Liver (tissue), 9 donors: ENCODE results near the gene TUBA8. TPM values are rescaled to one million over a fixed set of nuclear protein-coding genes. Genes with fewer than 3 reads are reported as not detected.
A peak's percentile ranks its signal among the peaks of the same experiment; 100 is the strongest.

Experiments
- DNase-seq: peaks from one replicate; pipeline ENCODE4 v3.0.0-alpha.2; 2017; ENCODE audit warnings: low spot score
- H3K27ac ChIP-seq, 2 donors: one replicate each; pipeline ENCODE4 v1.7.0; 2013; ENCODE audit warnings: inconsistent platforms in 2 of 2, low read length in 2 of 2, control low read depth in 1 of 2, low read depth in 1 of 2, mild to moderate bottlenecking in 1 of 2
- H3K27me3 ChIP-seq, 4 donors: one replicate each; pipeline versions ENCODE4 v1.6.1 to v1.7.0; 2013; ENCODE audit warnings: low read length in 3 of 4, inconsistent platforms in 1 of 4, mild to moderate bottlenecking in 1 of 4, moderate library complexity in 1 of 4; ENCODE audit not compliant: control insufficient read depth in 4 of 4, insufficient read depth in 4 of 4
- H3K36me3 ChIP-seq, 4 donors: one replicate each; pipeline versions ENCODE4 v1.6.1 to v1.7.0; 2013; ENCODE audit warnings: low read length in 3 of 4, mild to moderate bottlenecking in 3 of 4, low read depth in 1 of 4, moderate library complexity in 1 of 4; ENCODE audit not compliant: control insufficient read depth in 4 of 4, insufficient read depth in 3 of 4
- H3K4me1 ChIP-seq, 4 donors: one replicate each; pipeline versions ENCODE4 v1.6.1 to v1.7.0; 2013; ENCODE audit warnings: low read length in 3 of 4, mild to moderate bottlenecking in 3 of 4, moderate library complexity in 1 of 4; ENCODE audit not compliant: control insufficient read depth in 4 of 4, insufficient read depth in 4 of 4
- H3K4me3 ChIP-seq, 3 donors: one replicate each; pipeline versions ENCODE4 v1.6.1 to v1.7.0; 2013; ENCODE audit warnings: low read length in 3 of 3, control low read depth in 1 of 3, low read depth in 1 of 3, mild to moderate bottlenecking in 1 of 3
- H3K9ac ChIP-seq, 2 donors: one replicate each; pipeline ENCODE4 v1.7.0; 2013; ENCODE audit warnings: low read length in 2 of 2, mild to moderate bottlenecking in 2 of 2, moderate library complexity in 2 of 2, control low read depth in 1 of 2, low read depth in 1 of 2
- H3K9me3 ChIP-seq, 4 donors: one replicate each; pipeline versions ENCODE4 v1.6.1 to v1.7.0; 2013; ENCODE audit warnings: low read length in 3 of 4; ENCODE audit not compliant: control insufficient read depth in 4 of 4
- EGR1 ChIP-seq, 2 donors: IDR thresholded peaks; 2 replicates each; pipeline ENCODE4 v1.6.1; 2016 to 2018; ENCODE audit warnings: antibody characterized with exemption in 2 of 2, low read depth in 2 of 2
- FOXA1 ChIP-seq: IDR thresholded peaks from 2 replicates; pipeline ENCODE4 v1.6.1; 2016; ENCODE audit warnings: antibody characterized with exemption
- HNF4A ChIP-seq, 2 donors: conservative IDR thresholded peaks; 2 replicates each; pipeline ENCODE4 v1.6.1; 2016; ENCODE audit warnings: antibody characterized with exemption in 2 of 2, mild to moderate bottlenecking in 2 of 2
- HNF4G ChIP-seq: IDR thresholded peaks from 2 replicates; pipeline ENCODE4 v1.6.1; 2016; ENCODE audit warnings: antibody characterized with exemption
- JUND ChIP-seq, 2 donors: IDR thresholded peaks; 2 replicates each; pipeline ENCODE4 v1.6.1; 2016; ENCODE audit warnings: antibody characterized with exemption in 2 of 2
- NR2F2 ChIP-seq: IDR thresholded peaks from 2 replicates; pipeline ENCODE4 v1.6.1; 2016; ENCODE audit warnings: antibody characterized with exemption
- RAD21 ChIP-seq, 2 donors: IDR thresholded peaks; 2 replicates each; pipeline ENCODE4 v1.6.1; 2016; ENCODE audit warnings: antibody characterized with exemption in 2 of 2, mild to moderate bottlenecking in 2 of 2
- RXRA ChIP-seq, 2 donors: IDR thresholded peaks; 2 replicates each; pipeline ENCODE4 v1.6.1; 2017 to 2018; ENCODE audit warnings: antibody characterized with exemption in 2 of 2, mild to moderate bottlenecking in 1 of 2
- SP1 ChIP-seq: IDR thresholded peaks from 2 replicates; pipeline ENCODE4 v1.6.1; 2018; ENCODE audit warnings: antibody characterized with exemption, mild to moderate bottlenecking
- TAF1 ChIP-seq: conservative IDR thresholded peaks from 2 replicates; pipeline ENCODE4 v1.6.1; 2016; ENCODE audit warnings: antibody characterized with exemption, mild to moderate bottlenecking
- YY1 ChIP-seq: IDR thresholded peaks from 2 replicates; pipeline ENCODE4 v1.6.1; 2016; ENCODE audit warnings: antibody characterized with exemption, mild to moderate bottlenecking
- WGBS: extraction: QIAGEN DNeasy Blood & Tissue Kit; methylation state at CpG from one replicate; pipeline ENCODE4 v1.1.7; 2013; 5-methylcytosine and 5-hydroxymethylcytosine counted together
- polyA plus RNA-seq, 2 donors: library from polyadenylated mRNA; stranded (reverse) in 1 of 2; unstranded in 1 of 2; fragments of 200-250 nt in 1 of 2; fragments of >200 nt in 1 of 2; fragmentation: Nextera tagmentation in 1 of 2; extraction: Ambion mirVana in 1 of 2; gene quantifications; one replicate each; pipeline versions ENCODE4 v1.2.1 to v1.2.3, GENCODE V29; 2013 to 2015
- total RNA-seq, 2 donors: library from RNA; depleted of rRNA; stranded (reverse); fragments of >200 nt; gene quantifications; one replicate each; pipeline ENCODE4 v1.2.3, GENCODE V29; 2014
- TF ChIP-seq, protein P1 (sequence below): IDR thresholded peaks from 2 replicates; pipeline ENCODE4 v1.6.1; 2016; ENCODE audit warnings: antibody characterized with exemption
- TF ChIP-seq, protein P2 (sequence below): IDR thresholded peaks from 2 replicates; pipeline ENCODE4 v1.6.1; 2016; ENCODE audit warnings: antibody characterized with exemption
- TF ChIP-seq, protein P3 (sequence below): fragments of 150-350 bp; IDR thresholded peaks from 2 replicates; pipeline ENCODE4 v1.5.1; 2017; ENCODE audit warnings: improper control_type of control experiment, low read depth, low read length; ENCODE audit not compliant: missing input control
- TF ChIP-seq, protein P4 (sequence below): IDR thresholded peaks from 2 replicates; pipeline ENCODE4 v1.6.1; 2016; ENCODE audit warnings: antibody characterized with exemption
- TF ChIP-seq, protein P5 (sequence below): IDR thresholded peaks from 2 replicates; pipeline ENCODE4 v1.6.1; 2016; ENCODE audit warnings: antibody characterized with exemption, mild to moderate bottlenecking
- donor health status: healthy.
- donor health status: healthy.
- donor health status: healthy.
- donor health status: healthy.
- donor health status: healthy.

The TUBA8 gene
- total and polyA plus RNA-seq, 4 donors, result 0.82 to 3.1 (median 1.9) TPM

DNA sequence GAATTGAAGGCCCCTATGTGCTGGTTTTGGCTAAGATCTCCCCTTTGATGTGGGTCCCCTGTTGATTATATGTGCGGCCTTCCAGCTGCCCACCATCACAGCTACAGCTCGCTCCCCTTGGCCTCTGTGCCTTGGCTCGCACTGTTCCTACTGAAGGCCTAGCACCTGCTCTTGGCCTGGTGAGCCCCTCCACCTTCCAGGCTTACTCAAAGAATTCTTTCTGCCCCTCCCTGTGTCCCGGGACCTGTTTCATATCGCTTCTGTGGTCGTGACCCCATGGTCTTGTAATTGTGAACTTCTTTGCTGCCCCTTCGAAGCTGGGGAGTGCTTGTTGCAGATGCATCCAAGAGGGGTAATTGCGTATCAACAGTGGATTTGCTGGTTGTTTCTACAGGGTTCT lies 20.3 kb upstream of the TUBA8 start:
- no peak overlapping the region for H3K9ac ChIP-seq

DNA sequence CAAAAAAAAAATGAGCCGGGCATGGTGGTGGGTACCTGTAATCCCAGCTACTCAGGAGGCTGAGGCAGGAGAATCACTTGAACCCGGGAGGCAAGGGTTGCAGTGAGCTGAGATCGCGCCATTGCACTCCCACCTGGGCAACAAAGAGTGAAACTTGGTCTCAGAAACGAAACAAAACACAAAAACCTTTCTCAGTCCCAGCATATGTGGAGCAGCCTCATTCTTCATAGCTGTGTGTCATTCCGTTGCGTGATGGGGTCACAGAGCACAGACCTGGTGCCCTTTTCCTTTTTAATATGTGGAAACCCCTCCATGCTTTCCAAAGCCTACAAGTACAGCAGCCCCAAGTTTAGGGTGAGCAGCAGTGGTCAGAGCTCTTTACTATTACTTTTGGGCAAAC lies 19.1 kb upstream of the TUBA8 start:
- no peaks in the 10 kb centered on the region for H3K27me3 ChIP-seq
- 46% methylated on average over 7 of the region's 7 CpGs for WGBS
- H3K27ac ChIP-seq, result peak overlapping the region; percentile 37 to 93
- H3K36me3 ChIP-seq, result peaks cover 2 to 21% (median 7%) of the 10 kb centered on the region in 4 donors
- no peaks in the 10 kb centered on the region for H3K9me3 ChIP-seq
- H3K4me1 ChIP-seq, result peaks cover 0 to 23% (median 12%) of the 10 kb centered on the region in 4 donors
- DNase-seq, result no peak
- peak overlapping the region; percentile 17 to 36 for H3K9ac ChIP-seq
- peak overlapping the region in 2 of 3 donors; percentile 20 to 34 for H3K4me3 ChIP-seq
- TF ChIP-seq, protein P1, sequence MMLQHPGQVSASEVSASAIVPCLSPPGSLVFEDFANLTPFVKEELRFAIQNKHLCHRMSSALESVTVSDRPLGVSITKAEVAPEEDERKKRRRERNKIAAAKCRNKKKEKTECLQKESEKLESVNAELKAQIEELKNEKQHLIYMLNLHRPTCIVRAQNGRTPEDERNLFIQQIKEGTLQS, result no peak
- no peak for TF ChIP-seq HNF4G
- no peak for TF ChIP-seq JUND (IDR thresholded peaks at IDR 0.05)
- TF ChIP-seq FOXA1, result no peak
- TF ChIP-seq, protein P2, sequence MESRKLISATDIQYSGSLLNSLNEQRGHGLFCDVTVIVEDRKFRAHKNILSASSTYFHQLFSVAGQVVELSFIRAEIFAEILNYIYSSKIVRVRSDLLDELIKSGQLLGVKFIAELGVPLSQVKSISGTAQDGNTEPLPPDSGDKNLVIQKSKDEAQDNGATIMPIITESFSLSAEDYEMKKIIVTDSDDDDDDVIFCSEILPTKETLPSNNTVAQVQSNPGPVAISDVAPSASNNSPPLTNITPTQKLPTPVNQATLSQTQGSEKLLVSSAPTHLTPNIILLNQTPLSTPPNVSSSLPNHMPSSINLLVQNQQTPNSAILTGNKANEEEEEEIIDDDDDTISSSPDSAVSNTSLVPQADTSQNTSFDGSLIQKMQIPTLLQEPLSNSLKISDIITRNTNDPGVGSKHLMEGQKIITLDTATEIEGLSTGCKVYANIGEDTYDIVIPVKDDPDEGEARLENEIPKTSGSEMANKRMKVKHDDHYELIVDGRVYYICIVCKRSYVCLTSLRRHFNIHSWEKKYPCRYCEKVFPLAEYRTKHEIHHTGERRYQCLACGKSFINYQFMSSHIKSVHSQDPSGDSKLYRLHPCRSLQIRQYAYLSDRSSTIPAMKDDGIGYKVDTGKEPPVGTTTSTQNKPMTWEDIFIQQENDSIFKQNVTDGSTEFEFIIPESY, result no peak
- no peak for TF ChIP-seq EGR1 (IDR thresholded peaks at IDR 0.05; ENCODE audit: low read depth in 2 of 2)
- TF ChIP-seq, protein P3, sequence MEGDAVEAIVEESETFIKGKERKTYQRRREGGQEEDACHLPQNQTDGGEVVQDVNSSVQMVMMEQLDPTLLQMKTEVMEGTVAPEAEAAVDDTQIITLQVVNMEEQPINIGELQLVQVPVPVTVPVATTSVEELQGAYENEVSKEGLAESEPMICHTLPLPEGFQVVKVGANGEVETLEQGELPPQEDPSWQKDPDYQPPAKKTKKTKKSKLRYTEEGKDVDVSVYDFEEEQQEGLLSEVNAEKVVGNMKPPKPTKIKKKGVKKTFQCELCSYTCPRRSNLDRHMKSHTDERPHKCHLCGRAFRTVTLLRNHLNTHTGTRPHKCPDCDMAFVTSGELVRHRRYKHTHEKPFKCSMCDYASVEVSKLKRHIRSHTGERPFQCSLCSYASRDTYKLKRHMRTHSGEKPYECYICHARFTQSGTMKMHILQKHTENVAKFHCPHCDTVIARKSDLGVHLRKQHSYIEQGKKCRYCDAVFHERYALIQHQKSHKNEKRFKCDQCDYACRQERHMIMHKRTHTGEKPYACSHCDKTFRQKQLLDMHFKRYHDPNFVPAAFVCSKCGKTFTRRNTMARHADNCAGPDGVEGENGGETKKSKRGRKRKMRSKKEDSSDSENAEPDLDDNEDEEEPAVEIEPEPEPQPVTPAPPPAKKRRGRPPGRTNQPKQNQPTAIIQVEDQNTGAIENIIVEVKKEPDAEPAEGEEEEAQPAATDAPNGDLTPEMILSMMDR, result no peak
- no peak for TF ChIP-seq NR2F2
- no peak for TF ChIP-seq TAF1
- no peak for TF ChIP-seq HNF4A (conservative IDR thresholded peaks at IDR 0.05)
- TF ChIP-seq, protein P4, sequence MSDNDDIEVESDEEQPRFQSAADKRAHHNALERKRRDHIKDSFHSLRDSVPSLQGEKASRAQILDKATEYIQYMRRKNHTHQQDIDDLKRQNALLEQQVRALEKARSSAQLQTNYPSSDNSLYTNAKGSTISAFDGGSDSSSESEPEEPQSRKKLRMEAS, result no peak
- no peak for TF ChIP-seq RAD21 (IDR thresholded peaks at IDR 0.05)
- TF ChIP-seq RXRA (IDR thresholded peaks at IDR 0.05), result no peak
- TF ChIP-seq YY1, result no peak
- no peak for TF ChIP-seq SP1

More for the DNA sequence above, 20.3 kb upstream of the TUBA8 start:
- Histone ChIP-seq H3K36me3 (peaks cover 2 to 26% (median 7%) of the 10 kb centered on the region in 4 donors), H3K9me3 (no peaks in the 10 kb centered on the region), H3K27ac (no peak overlapping the region), H3K27me3 (no peaks in the 10 kb centered on the region), H3K4me1 (peaks cover 0 to 23% (median 12%) of the 10 kb centered on the region in 4 donors), H3K4me3 (no peak overlapping the region)
- no peak for DNase-seq
- TF ChIP-seq HNF4A (conservative IDR thresholded peaks at IDR 0.05), result no peak
- no peak for TF ChIP-seq YY1
- TF ChIP-seq, protein P4, result no peak
- TF ChIP-seq EGR1 (IDR thresholded peaks at IDR 0.05; ENCODE audit: low read depth in 2 of 2), result no peak
- TF ChIP-seq, protein P1, result no peak
- TF ChIP-seq, protein P5, sequence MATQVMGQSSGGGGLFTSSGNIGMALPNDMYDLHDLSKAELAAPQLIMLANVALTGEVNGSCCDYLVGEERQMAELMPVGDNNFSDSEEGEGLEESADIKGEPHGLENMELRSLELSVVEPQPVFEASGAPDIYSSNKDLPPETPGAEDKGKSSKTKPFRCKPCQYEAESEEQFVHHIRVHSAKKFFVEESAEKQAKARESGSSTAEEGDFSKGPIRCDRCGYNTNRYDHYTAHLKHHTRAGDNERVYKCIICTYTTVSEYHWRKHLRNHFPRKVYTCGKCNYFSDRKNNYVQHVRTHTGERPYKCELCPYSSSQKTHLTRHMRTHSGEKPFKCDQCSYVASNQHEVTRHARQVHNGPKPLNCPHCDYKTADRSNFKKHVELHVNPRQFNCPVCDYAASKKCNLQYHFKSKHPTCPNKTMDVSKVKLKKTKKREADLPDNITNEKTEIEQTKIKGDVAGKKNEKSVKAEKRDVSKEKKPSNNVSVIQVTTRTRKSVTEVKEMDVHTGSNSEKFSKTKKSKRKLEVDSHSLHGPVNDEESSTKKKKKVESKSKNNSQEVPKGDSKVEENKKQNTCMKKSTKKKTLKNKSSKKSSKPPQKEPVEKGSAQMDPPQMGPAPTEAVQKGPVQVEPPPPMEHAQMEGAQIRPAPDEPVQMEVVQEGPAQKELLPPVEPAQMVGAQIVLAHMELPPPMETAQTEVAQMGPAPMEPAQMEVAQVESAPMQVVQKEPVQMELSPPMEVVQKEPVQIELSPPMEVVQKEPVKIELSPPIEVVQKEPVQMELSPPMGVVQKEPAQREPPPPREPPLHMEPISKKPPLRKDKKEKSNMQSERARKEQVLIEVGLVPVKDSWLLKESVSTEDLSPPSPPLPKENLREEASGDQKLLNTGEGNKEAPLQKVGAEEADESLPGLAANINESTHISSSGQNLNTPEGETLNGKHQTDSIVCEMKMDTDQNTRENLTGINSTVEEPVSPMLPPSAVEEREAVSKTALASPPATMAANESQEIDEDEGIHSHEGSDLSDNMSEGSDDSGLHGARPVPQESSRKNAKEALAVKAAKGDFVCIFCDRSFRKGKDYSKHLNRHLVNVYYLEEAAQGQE, result no peak
- TF ChIP-seq, protein P3, result no peak
- WGBS, result 97% methylated on average over 8 of the region's 8 CpGs
